Gastrocnemius medialis (tissue), 4 donors: ENCODE results near the gene UNC5A. TPM values are rescaled to one million over a fixed set of nuclear protein-coding genes. Genes with fewer than 3 reads are reported as not detected.

Source experiments
- ATAC-seq, 2 donors: fragments of 150-250 bp; one replicate each; pipeline ENCODE4 v1.9.1; 2016
- DNase-seq, 2 donors: peaks; one replicate each; pipeline ENCODE4 v3.0.0-alpha.2; 2019
- H3K27ac ChIP-seq, 4 donors: fragments of 200-600 bp; sonication (generic); 1 replicate in 1 of 4; 2 replicates in 3 of 4; pipeline ENCODE4 v1.5.1; 2016 to 2018; ENCODE audit warnings: mild to moderate bottlenecking in 2 of 4, moderate library complexity in 1 of 4
- H3K27me3 ChIP-seq, 3 donors: fragments of 200-600 bp; sonication (generic) in 2 of 3; 1 replicate in 1 of 3; 2 replicates in 2 of 3; pipeline versions ENCODE4 v1.5.1 to v1.6.0; 2016 to 2019; ENCODE audit warnings: mild to moderate bottlenecking in 1 of 3, moderate library complexity in 1 of 3
- H3K36me3 ChIP-seq, 2 donors: fragments of 200-600 bp; sonication (generic) in 1 of 2; one replicate each; pipeline ENCODE4 v1.5.1; 2017 to 2018
- H3K4me1 ChIP-seq, 2 donors: fragments of 200-600 bp; sonication (generic) in 1 of 2; one replicate each; pipeline ENCODE4 v1.5.1; 2016 to 2017; ENCODE audit warnings: mild to moderate bottlenecking in 2 of 2
- H3K4me3 ChIP-seq, 4 donors: fragments of 200-600 bp; sonication (generic) in 3 of 4; 1 replicate in 1 of 4; 2 replicates in 3 of 4; pipeline ENCODE4 v1.5.1; 2016 to 2019; ENCODE audit warnings: mild to moderate bottlenecking in 2 of 4
- H3K9me3 ChIP-seq, 3 donors: fragments of 200-600 bp; sonication (generic) in 2 of 3; 1 replicate in 1 of 3; 2 replicates in 2 of 3; pipeline ENCODE4 v1.5.1; 2016 to 2019
- POLR2A ChIP-seq, 2 donors: fragments of 450-650 bp; IDR thresholded peaks; one replicate each; pipeline ENCODE4 v1.6.1; 2017; ENCODE audit warnings: antibody characterized with exemption in 2 of 2, mild to moderate bottlenecking in 2 of 2, moderate library complexity in 2 of 2
- in situ Hi-C, 4 donors: fragments of 200-750 bp; cut with MboI; loops; one replicate each; pipeline versions ENCODE4 v1.15.0 to v1.8.0; 2017; ENCODE audit warnings: low sequenced_read_pairs in 4 of 4
- intact Hi-C: fragments of 100-400 bp; cut with DNase I; formaldehyde crosslinking; loops from one replicate; pipeline ENCODE4 v1.15.1; 2023; ENCODE audit warnings: low total_unique reads
- total RNA-seq, 4 donors: library from RNA; depleted of rRNA; stranded (reverse); fragments of >200 nt; gene quantifications; one replicate each; pipeline versions ENCODE4 v1.1.0 to v1.2.3, GENCODE V29; 2016
- TF ChIP-seq, protein P1 (sequence below), 5 experiments: fragments of 450-650 bp in 3 of 5; fragments of 200-600 bp in 2 of 5; sonication (generic) in 2 of 5; IDR thresholded peaks in 4 of 5; conservative IDR thresholded peaks in 1 of 5; 1 replicate in 4 of 5; 2 replicates in 1 of 5; pipeline ENCODE4 v1.5.1; 2016 to 2019; ENCODE audit warnings: antibody characterized with exemption in 5 of 5, mild to moderate bottlenecking in 3 of 5, moderate library complexity in 3 of 5

UNC5A gene
- total RNA-seq, 4 donors from 2014 or later: 0.10 to 0.55 TPM; not detected in 2

DNA sequence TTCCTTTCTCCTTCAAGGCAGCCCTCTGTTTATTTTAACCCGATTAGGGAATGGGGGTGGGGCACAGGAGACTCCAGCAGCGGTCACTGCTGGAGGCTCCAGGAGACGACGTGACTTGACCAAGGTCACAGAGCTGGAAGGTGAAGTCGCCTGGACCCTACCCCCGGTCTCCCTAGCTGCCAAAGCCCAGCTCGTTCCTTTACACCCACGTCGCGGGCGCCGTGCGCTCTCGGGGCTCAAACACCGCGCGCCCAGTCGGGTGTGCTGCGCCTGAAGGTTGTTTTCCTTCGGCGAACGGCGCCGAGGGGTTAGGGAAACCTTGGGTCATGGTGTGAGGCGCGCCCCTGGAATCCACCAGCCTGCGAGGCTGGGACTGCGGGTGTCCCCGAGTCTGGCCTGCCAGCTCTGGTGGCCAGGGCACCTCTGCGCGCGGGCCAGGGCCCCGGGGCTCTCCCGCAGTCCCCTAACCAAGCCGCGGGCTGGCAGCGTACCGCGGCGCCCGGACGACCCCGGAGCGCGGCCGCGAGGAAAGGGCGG lies 747 bp upstream of the UNC5A start:
- Histone ChIP-seq H3K9me3 (no peaks in the 10 kb centered on the region), H3K27ac (no peak overlapping the region), H3K4me1 (peaks cover 0 to 12% of the 10 kb centered on the region in 2 donors), H3K27me3 (peaks cover 35 to 44% (median 41%) of the 10 kb centered on the region in 3 donors), H3K36me3 (no peaks in the 10 kb centered on the region), H3K4me3 (peak overlapping the region in 3 of 4 donors; percentile 24 to 39 (median 34))
- intact Hi-C loops (no loop called here), in situ Hi-C loops (no loop called here)
- TF ChIP-seq POLR2A (IDR thresholded peaks at IDR 0.05): no peak
- TF ChIP-seq, protein P1, sequence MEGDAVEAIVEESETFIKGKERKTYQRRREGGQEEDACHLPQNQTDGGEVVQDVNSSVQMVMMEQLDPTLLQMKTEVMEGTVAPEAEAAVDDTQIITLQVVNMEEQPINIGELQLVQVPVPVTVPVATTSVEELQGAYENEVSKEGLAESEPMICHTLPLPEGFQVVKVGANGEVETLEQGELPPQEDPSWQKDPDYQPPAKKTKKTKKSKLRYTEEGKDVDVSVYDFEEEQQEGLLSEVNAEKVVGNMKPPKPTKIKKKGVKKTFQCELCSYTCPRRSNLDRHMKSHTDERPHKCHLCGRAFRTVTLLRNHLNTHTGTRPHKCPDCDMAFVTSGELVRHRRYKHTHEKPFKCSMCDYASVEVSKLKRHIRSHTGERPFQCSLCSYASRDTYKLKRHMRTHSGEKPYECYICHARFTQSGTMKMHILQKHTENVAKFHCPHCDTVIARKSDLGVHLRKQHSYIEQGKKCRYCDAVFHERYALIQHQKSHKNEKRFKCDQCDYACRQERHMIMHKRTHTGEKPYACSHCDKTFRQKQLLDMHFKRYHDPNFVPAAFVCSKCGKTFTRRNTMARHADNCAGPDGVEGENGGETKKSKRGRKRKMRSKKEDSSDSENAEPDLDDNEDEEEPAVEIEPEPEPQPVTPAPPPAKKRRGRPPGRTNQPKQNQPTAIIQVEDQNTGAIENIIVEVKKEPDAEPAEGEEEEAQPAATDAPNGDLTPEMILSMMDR (IDR thresholded peaks at IDR 0.05 in 4 of 5, conservative IDR thresholded peaks at IDR 0.05 in 1 of 5): no peak
- DNase-seq (no peak), ATAC-seq (no peak)

DNA sequence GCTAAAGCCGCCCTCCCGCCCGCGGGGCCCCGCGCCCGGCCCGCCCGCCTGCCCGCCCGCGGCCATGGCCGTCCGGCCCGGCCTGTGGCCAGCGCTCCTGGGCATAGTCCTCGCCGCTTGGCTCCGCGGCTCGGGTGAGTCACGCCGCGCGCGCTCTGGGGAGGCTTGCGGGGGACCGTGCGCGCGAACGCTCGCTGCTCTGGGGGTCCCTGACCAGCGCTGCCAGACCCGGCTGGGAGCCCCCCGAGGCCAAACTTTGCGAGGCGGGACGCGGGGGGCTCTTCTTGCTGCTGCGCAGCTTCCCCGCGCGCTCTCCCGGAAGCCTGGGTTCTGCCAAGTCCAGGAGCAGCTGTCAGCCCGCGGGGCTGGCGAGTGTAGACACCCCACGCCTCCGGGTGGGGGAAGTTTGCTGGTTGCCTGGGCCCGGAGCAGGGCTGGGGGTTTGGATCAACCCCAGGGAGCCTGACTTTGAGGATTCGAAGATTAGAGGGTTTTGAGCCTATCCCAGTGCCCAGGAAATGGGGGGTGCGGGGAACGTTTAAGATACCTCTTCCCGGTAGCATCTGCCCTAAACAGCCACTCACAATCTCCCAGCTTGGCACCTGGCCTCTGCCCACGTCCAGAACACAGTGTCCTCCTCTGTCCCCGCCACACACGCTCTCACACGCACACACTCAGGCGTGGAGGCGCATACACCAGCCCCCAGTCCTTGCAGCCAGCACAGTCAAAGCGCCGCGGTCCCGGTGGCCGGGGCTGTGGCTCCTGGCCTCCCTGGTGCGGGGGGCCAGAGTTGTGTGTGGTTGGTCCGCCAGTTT lies 535 bp downstream of the UNC5A start:
- in situ Hi-C loops: no loop called here
- intact Hi-C loops: no loop called here
- DNase-seq: no peak

DNA sequence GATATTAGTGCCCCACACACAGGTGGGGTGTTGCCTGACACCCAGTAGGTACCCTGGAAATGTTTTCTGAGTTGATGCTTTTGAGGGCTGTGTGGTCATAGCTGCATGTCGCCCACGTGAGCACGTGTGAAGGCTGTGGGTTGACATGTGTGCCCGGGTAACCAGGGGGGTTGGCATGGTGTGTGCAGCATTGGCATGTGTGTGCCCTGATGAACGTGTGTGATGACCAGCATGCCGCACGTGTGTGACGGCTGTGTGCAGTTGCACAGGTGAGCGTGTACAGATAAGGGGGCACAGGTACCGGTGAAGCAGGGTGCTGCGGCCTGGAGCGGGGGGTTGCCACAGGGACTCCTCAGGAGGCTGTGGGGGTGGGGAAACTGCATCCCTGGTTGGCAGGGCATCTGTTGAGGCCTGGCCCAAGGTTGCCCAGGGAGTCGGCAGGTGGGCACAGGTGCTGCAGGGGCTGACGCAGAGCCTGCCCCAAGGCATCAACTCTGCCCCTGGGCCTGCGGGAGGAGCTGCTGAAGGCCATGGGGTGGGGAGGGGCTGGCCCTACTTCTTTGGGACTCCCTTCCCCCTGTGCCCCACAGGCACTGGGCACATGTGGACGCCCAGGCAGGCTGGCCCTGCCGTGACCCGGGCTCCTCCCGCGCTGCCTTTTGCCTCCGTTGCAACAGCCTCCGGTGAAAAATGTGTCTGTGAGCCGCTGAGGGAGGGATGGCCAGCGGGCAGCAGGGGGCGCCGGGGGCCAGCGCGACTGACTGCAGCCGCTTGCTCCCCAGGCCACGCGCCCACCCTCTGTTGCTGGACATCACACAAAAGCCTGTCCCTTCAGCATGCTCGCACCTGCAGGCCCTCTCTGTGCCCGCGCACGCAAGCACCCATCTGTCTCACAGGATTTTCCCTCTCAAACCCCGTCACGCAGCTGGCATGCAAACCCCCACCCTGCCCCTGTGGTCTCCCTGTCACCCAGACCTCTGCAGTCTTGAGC lies 2.2 kb downstream of the UNC5A start:
- Histone ChIP-seq H3K27me3 (peaks cover 48 to 62% (median 52%) of the 10 kb centered on the region in 3 donors), H3K27ac (no peak overlapping the region), H3K4me1 (peaks cover 0 to 12% of the 10 kb centered on the region in 2 donors), H3K4me3 (no peak overlapping the region), H3K36me3 (no peaks in the 10 kb centered on the region), H3K9me3 (no peaks in the 10 kb centered on the region)
- no peak for ATAC-seq
- TF ChIP-seq, protein P1 (IDR thresholded peaks at IDR 0.05 in 4 of 5, conservative IDR thresholded peaks at IDR 0.05 in 1 of 5): no peak
- TF ChIP-seq POLR2A (IDR thresholded peaks at IDR 0.05): no peak
- intact Hi-C loops (no loop called here), in situ Hi-C loops (no loop called here)
- DNase-seq: no peak

More for the DNA sequence above, 535 bp downstream of the UNC5A start:
- Histone ChIP-seq H3K9me3 (no peaks in the 10 kb centered on the region), H3K4me1 (peaks cover 0 to 12% of the 10 kb centered on the region in 2 donors), H3K27ac (no peak overlapping the region), H3K27me3 (peaks cover 32 to 50% (median 41%) of the 10 kb centered on the region in 3 donors), H3K4me3 (peak overlapping the region; percentile 35 to 43 (median 39)), H3K36me3 (no peaks in the 10 kb centered on the region)
- no peak for ATAC-seq
- TF ChIP-seq, protein P1 (IDR thresholded peaks at IDR 0.05 in 4 of 5, conservative IDR thresholded peaks at IDR 0.05 in 1 of 5): no peak
- TF ChIP-seq POLR2A (IDR thresholded peaks at IDR 0.05): no peak

DNA sequence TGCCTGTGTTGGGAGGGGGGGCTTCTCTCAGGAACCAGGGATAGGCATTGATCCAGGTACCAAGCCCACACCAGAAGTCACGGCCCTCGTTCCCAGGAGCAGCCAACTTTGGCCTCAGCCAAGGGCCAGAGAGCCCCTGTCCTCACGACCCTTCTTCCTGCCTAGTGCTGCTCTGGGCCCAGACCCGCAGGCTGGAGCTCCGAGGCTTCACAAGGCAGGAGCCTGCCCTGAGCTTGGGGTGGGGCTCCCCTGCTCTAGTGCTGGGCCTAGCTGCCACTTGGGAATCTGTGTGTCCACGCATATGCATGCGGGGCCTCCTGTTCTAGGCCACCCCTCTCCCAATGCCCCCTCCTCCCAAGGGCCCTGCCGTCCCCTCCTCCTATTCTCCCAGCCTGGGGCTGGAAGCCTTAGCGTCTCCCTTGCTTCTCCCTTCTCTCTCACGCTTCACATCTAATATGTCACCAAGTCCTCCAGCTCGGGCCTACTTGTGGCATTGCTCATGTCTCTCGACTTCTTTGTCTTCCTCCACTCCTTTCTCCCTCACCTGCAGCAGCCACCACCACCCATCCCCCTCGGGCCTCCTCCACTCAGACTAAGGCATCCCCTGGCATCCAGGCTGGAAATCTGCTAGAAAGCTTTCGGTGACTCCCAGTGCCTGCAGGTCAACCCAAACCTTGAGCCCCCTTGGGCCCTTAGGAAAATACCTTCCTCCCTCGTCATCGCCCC lies 3.4 kb downstream of the UNC5A start:
- H3K27ac ChIP-seq: no peak overlapping the region
- no peaks in the 10 kb centered on the region for H3K9me3 ChIP-seq
- TF ChIP-seq, protein P1 (IDR thresholded peaks at IDR 0.05 in 4 of 5, conservative IDR thresholded peaks at IDR 0.05 in 1 of 5): no peak
- TF ChIP-seq POLR2A (IDR thresholded peaks at IDR 0.05): no peak
- H3K4me3 ChIP-seq: no peak overlapping the region
- peaks cover 56 to 71% (median 56%) of the 10 kb centered on the region in 3 donors for H3K27me3 ChIP-seq
- no peak for ATAC-seq
- H3K36me3 ChIP-seq: no peaks in the 10 kb centered on the region
- in situ Hi-C loops: no loop called here
- intact Hi-C loops: no loop called here
- peaks cover 0 to 12% of the 10 kb centered on the region in 2 donors for H3K4me1 ChIP-seq
- DNase-seq: no peak
